Adrenal gland (tissue), 5 donors: ENCODE measurements around the gene TMEM169.

Experiments used
- POLR2A ChIP-seq, 2 donors: fragments of 450-650 bp; IDR thresholded peaks; one replicate each; pipeline ENCODE4 v1.6.1; 2017; ENCODE audit warnings: antibody characterized with exemption in 2 of 2, mild to moderate bottlenecking in 2 of 2, moderate library complexity in 1 of 2
- TF ChIP-seq, protein P1 (sequence below), 6 experiments: fragments of 450-650 bp in 4 of 6; fragments of 200-600 bp in 2 of 6; sonication (generic) in 1 of 6; IDR thresholded peaks; 1 replicate in 5 of 6; 2 replicates in 1 of 6; pipeline versions ENCODE4 v1.5.1 to v1.8.0; 2016 to 2021; ENCODE audit warnings: antibody characterized with exemption in 6 of 6, mild to moderate bottlenecking in 2 of 6, moderate library complexity in 1 of 6
- donor health status: DM: no; HTN: no; CAD: no.

DNA sequence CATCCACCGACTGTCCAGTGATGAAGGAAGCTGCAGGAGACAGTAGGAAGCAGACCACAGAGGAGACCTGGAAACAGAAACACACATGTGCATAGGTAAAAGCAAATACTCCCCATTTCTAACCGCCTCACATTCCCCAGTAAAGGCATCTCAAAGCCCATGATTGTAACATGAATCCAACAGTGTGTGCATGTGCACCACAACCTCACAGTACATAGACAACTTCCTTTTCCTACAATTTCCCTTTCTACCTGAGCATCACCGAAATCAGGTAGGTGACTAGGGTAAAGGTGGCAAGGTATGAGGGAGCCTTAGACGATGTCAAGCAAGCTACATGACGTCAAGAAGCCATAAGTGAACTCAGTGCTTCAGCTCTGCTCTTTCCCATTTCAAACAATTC, 37.8 kb upstream of the TMEM169 start:
- TF ChIP-seq, protein P1, sequence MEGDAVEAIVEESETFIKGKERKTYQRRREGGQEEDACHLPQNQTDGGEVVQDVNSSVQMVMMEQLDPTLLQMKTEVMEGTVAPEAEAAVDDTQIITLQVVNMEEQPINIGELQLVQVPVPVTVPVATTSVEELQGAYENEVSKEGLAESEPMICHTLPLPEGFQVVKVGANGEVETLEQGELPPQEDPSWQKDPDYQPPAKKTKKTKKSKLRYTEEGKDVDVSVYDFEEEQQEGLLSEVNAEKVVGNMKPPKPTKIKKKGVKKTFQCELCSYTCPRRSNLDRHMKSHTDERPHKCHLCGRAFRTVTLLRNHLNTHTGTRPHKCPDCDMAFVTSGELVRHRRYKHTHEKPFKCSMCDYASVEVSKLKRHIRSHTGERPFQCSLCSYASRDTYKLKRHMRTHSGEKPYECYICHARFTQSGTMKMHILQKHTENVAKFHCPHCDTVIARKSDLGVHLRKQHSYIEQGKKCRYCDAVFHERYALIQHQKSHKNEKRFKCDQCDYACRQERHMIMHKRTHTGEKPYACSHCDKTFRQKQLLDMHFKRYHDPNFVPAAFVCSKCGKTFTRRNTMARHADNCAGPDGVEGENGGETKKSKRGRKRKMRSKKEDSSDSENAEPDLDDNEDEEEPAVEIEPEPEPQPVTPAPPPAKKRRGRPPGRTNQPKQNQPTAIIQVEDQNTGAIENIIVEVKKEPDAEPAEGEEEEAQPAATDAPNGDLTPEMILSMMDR (IDR thresholded peaks at IDR 0.05) = no peak
- TF ChIP-seq POLR2A (IDR thresholded peaks at IDR 0.05) = no peak
